ENCODE data around the gene MANBA. TPM values are rescaled to one million over a fixed set of nuclear protein-coding genes. Genes with fewer than 3 reads are reported as not detected.

Gene MANBA
- total RNA-seq, 1 experiment from 2014 or later = 14.5 TPM

DNA sequence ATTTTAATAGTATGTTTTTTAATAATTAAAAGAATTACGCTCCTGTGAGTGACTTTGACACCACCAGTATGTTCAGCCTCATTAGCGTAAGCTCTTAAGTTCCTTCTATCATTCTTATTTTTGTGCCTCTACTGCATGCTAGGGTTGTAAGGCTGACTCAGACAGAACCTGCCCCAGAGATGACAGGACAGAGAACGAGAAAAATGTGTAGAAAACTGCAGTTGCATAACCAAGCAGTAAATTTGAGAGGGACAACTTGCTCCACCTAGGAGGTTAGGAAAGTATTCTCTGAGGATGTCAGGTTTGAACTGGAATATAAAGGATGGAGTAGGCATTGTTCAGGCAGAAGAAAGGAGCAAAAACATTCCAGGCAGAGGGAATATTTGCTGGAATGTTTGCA is 160.9 kb downstream of the MANBA start:
- H3K27me3 ChIP-seq (ENCODE audit: control insufficient read depth, insufficient read depth, low read length) = no peaks in the 10 kb centered on the region
- H3K36me3 ChIP-seq (ENCODE audit: control insufficient read depth, insufficient read depth, low read length) = peaks cover 8% of the 10 kb centered on the region; the same call in 1 of the 2 replicates
- H3K9me3 ChIP-seq (ENCODE audit: control insufficient read depth, insufficient read depth, low read depth, low read length) = no peaks in the 10 kb centered on the region
- no peak overlapping the region for H3K4me3 ChIP-seq (ENCODE audit: low read depth in 2 of 2, low read length in 2 of 2)
- CTCF ChIA-PET = no interaction called here
- no peak for ATAC-seq
- DNase-seq (ENCODE audit: low read depth, low spot score) = no peak
- TF ChIP-seq POLR2AphosphoS5 (IDR thresholded peaks at IDR 0.05; ENCODE audit: low read depth, low read length) = no peak
- TF ChIP-seq, protein P1, sequence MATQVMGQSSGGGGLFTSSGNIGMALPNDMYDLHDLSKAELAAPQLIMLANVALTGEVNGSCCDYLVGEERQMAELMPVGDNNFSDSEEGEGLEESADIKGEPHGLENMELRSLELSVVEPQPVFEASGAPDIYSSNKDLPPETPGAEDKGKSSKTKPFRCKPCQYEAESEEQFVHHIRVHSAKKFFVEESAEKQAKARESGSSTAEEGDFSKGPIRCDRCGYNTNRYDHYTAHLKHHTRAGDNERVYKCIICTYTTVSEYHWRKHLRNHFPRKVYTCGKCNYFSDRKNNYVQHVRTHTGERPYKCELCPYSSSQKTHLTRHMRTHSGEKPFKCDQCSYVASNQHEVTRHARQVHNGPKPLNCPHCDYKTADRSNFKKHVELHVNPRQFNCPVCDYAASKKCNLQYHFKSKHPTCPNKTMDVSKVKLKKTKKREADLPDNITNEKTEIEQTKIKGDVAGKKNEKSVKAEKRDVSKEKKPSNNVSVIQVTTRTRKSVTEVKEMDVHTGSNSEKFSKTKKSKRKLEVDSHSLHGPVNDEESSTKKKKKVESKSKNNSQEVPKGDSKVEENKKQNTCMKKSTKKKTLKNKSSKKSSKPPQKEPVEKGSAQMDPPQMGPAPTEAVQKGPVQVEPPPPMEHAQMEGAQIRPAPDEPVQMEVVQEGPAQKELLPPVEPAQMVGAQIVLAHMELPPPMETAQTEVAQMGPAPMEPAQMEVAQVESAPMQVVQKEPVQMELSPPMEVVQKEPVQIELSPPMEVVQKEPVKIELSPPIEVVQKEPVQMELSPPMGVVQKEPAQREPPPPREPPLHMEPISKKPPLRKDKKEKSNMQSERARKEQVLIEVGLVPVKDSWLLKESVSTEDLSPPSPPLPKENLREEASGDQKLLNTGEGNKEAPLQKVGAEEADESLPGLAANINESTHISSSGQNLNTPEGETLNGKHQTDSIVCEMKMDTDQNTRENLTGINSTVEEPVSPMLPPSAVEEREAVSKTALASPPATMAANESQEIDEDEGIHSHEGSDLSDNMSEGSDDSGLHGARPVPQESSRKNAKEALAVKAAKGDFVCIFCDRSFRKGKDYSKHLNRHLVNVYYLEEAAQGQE (IDR thresholded peaks at IDR 0.05; ENCODE audit: insufficient read depth in 1 of 2, low read depth in 2 of 2, low read length in 1 of 2) = no peak
- no peak for TF ChIP-seq SIN3A (IDR thresholded peaks at IDR 0.05; ENCODE audit: borderline replicate concordance, insufficient read depth, low read depth, low read length)
- TF ChIP-seq, protein P2, sequence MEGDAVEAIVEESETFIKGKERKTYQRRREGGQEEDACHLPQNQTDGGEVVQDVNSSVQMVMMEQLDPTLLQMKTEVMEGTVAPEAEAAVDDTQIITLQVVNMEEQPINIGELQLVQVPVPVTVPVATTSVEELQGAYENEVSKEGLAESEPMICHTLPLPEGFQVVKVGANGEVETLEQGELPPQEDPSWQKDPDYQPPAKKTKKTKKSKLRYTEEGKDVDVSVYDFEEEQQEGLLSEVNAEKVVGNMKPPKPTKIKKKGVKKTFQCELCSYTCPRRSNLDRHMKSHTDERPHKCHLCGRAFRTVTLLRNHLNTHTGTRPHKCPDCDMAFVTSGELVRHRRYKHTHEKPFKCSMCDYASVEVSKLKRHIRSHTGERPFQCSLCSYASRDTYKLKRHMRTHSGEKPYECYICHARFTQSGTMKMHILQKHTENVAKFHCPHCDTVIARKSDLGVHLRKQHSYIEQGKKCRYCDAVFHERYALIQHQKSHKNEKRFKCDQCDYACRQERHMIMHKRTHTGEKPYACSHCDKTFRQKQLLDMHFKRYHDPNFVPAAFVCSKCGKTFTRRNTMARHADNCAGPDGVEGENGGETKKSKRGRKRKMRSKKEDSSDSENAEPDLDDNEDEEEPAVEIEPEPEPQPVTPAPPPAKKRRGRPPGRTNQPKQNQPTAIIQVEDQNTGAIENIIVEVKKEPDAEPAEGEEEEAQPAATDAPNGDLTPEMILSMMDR (IDR thresholded peaks at IDR 0.05) = no peak
- TF ChIP-seq TCF7L2 (IDR thresholded peaks at IDR 0.05; ENCODE audit: low read depth, low read length) = no peak
- no peak overlapping the region for H3K27ac ChIP-seq (ENCODE audit: low read length)
- intact Hi-C loops (cut with micrococcal nuclease; ENCODE audit: unreplicated experiment) (no loop called here), in situ Hi-C loops (cut with HindIII; ENCODE audit: low pct_unique_long_range_greater_than_20kb, low sequenced_read_pairs) (no loop called here)
- BruUV-seq (replicated peaks) = no TSS peak
- POLR2A ChIA-PET = no interaction called here
- no peaks in the 10 kb centered on the region for H3K4me1 ChIP-seq (ENCODE audit: control insufficient read depth, insufficient read depth, low read length)

DNA sequence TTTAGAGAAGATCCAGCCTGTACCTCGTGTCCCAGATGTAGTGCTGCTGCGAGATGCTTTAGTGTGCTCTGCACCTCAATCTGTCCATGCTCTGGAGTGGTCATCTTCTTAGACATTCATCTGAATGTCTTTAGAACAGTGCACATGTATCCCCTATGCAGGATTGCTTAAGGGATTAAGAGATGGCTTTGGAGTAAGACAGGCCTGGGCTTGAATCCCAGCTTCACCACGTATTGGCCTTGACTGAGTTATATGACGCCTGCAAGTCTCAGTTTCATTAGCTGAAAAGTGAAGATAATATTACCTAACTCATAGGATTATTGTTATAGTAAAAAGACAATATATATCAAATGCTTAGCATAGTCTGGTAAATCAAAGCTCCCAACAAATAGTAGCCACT is 161.3 kb downstream of the MANBA start:
- H3K27me3 ChIP-seq (ENCODE audit: control insufficient read depth, insufficient read depth, low read length) = no peaks in the 10 kb centered on the region
- TF ChIP-seq TCF7L2 (IDR thresholded peaks at IDR 0.05; ENCODE audit: low read depth, low read length) (no peak), POLR2AphosphoS5 (IDR thresholded peaks at IDR 0.05; ENCODE audit: low read depth, low read length) (no peak), SIN3A (IDR thresholded peaks at IDR 0.05; ENCODE audit: borderline replicate concordance, insufficient read depth, low read depth, low read length) (no peak)
- TF ChIP-seq, protein P2 (IDR thresholded peaks at IDR 0.05) = no peak
- TF ChIP-seq, protein P1 (IDR thresholded peaks at IDR 0.05; ENCODE audit: insufficient read depth in 1 of 2, low read depth in 2 of 2, low read length in 1 of 2) = no peak
- ATAC-seq (no peak), DNase-seq (ENCODE audit: low read depth, low spot score) (no peak)
- no peaks in the 10 kb centered on the region for H3K9me3 ChIP-seq (ENCODE audit: control insufficient read depth, insufficient read depth, low read depth, low read length)
- H3K4me1 ChIP-seq (ENCODE audit: control insufficient read depth, insufficient read depth, low read length) = no peaks in the 10 kb centered on the region
- ChIA-PET CTCF (no interaction called here), POLR2A (no interaction called here)
- no peak overlapping the region for H3K27ac ChIP-seq (ENCODE audit: low read length)
- intact Hi-C loops (cut with micrococcal nuclease; ENCODE audit: unreplicated experiment) = no loop called here
- no TSS peak for BruUV-seq (replicated peaks)
- H3K36me3 ChIP-seq (ENCODE audit: control insufficient read depth, insufficient read depth, low read length) = peaks cover 8% of the 10 kb centered on the region; the same call in 1 of the 2 replicates
- in situ Hi-C loops (cut with HindIII; ENCODE audit: low pct_unique_long_range_greater_than_20kb, low sequenced_read_pairs) = no loop called here
- no peak overlapping the region for H3K4me3 ChIP-seq (ENCODE audit: low read depth in 2 of 2, low read length in 2 of 2)
